Tibial artery (tissue), 4 donors: ENCODE results near the gene CACNA1C.
A peak's percentile ranks its signal among the peaks of the same experiment; 100 is the strongest.

Experiments used
- DNase-seq, 2 donors: peaks; one replicate each; pipeline ENCODE4 v3.0.0-alpha.2; 2019
- H3K27ac ChIP-seq, 2 donors: fragments of 200-600 bp; sonication (generic) in 1 of 2; 1 replicate in 1 of 2; 2 replicates in 1 of 2; pipeline ENCODE4 v1.5.1; 2018 to 2019; ENCODE audit warnings: mild to moderate bottlenecking in 1 of 2
- H3K27me3 ChIP-seq, 2 donors: fragments of 200-600 bp; sonication (generic) in 1 of 2; one replicate each; pipeline versions ENCODE4 v1.5.1 to v1.6.0; 2016 to 2019
- H3K36me3 ChIP-seq, 3 donors: fragments of 200-600 bp; sonication (generic) in 2 of 3; one replicate each; pipeline ENCODE4 v1.5.1; 2016 to 2019; ENCODE audit warnings: mild to moderate bottlenecking in 2 of 3
- H3K4me1 ChIP-seq, 4 donors: fragments of 200-600 bp; sonication (generic) in 2 of 4; 1 replicate in 3 of 4; 2 replicates in 1 of 4; pipeline ENCODE4 v1.5.1; 2016 to 2019
- H3K4me3 ChIP-seq, 2 donors: fragments of 200-600 bp; sonication (generic) in 1 of 2; 1 replicate in 1 of 2; 2 replicates in 1 of 2; pipeline ENCODE4 v1.5.1; 2018 to 2019; ENCODE audit warnings: mild to moderate bottlenecking in 2 of 2
- H3K9me3 ChIP-seq, 3 donors: fragments of 200-600 bp; sonication (generic) in 1 of 3; one replicate each; pipeline ENCODE4 v1.5.1; 2016 to 2019
- CTCF ChIP-seq, 2 experiments: fragments of 200-600 bp in 1 of 2; fragments of 450-650 bp in 1 of 2; IDR thresholded peaks; one replicate each; pipeline ENCODE4 v1.5.1; 2017 to 2019; ENCODE audit warnings: antibody characterized with exemption in 2 of 2, mild to moderate bottlenecking in 1 of 2, moderate library complexity in 1 of 2
- intact Hi-C: fragments of 100-400 bp; cut with DNase I; formaldehyde crosslinking; loops from one replicate; pipeline ENCODE4 v1.15.0; 2023; ENCODE audit warnings: low total_unique reads

CACNA1C gene

DNA sequence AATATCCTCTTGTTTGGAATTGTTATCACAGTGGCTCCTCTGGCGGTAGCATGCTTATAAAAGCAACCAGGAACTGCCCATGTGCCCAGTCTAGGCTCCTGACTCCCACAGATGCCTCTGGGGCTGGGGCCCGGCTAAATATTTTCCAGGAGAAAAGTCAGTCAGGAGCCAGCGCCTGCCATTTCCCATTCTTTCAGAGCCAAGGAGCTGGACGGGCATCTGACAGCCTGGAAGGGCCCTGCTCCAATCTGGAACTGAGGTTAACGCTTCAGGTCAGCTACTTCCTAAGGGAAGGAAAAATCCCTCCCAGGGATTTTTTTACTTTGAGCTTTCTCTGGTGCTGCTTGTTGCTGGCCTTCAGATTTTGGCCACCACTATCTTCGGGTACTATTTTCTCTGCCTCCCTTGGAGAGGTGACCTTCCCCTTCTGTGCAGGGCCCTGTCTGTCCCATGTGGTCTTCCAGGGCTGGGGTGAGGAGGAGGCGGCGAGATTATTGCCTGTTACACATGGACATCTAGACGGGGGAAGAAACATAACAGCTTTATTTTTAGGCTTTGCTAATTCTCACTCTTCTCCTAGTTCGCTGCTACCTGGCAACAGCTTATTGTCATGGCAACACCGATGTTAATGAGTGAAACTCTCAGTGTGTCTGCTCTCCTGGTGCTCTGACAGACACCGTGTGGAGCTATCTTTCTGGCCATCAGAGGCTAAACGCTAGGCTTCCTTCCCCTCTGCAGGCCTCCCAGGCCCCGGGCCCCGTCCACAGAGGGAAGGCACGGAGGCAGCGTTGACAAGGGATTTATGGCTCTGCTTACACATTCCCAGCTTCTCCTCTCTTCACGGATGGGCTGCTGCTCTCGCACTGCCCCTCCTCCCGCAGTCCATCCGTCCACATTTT is 160.4 kb downstream of the CACNA1C start:
- no peak for DNase-seq

DNA sequence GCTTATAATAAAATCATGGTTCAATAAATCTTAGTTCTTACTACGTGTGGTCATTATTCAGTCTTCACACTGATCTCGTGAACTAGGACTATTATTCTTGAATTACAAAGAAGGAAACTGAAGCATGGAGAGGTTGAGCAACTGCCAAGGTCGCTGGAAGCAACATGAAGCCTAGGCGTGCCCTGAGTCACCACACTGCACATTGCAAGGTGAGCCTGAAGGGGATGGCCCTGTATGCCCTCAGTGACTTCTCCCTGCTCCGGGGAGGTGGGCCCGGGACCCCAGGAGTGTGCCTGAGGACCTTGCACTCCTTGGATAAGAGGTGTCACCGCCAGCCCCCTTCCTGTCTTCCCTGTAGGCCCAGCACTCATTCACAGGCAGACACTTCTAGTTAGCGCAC is 161.6 kb downstream of the CACNA1C start:
- intact Hi-C loops: no loop called here
- DNase-seq: no peak
- Histone ChIP-seq H3K4me3 (no peak overlapping the region), H3K9me3 (no peaks in the 10 kb centered on the region), H3K27me3 (no peaks in the 10 kb centered on the region), H3K27ac (no peak overlapping the region), H3K4me1 (peaks cover 0 to 34% (median 15%) of the 10 kb centered on the region in 4 donors), H3K36me3 (peaks cover 0 to 6% (median 0%) of the 10 kb centered on the region in 3 donors)
- TF ChIP-seq CTCF (IDR thresholded peaks at IDR 0.05): no peak

More for the DNA sequence above, 160.4 kb downstream of the CACNA1C start:
- intact Hi-C loops: no loop called here
- peaks cover 0 to 45% (median 17%) of the 10 kb centered on the region in 4 donors for H3K4me1 ChIP-seq
- peak overlapping the region; percentile 22 to 43 for H3K27ac ChIP-seq
- no peak for TF ChIP-seq CTCF (IDR thresholded peaks at IDR 0.05)
- H3K4me3 ChIP-seq: no peak overlapping the region
- peaks cover 0 to 6% (median 0%) of the 10 kb centered on the region in 3 donors for H3K36me3 ChIP-seq
- no peaks in the 10 kb centered on the region for H3K9me3 ChIP-seq
- no peaks in the 10 kb centered on the region for H3K27me3 ChIP-seq

DNA sequence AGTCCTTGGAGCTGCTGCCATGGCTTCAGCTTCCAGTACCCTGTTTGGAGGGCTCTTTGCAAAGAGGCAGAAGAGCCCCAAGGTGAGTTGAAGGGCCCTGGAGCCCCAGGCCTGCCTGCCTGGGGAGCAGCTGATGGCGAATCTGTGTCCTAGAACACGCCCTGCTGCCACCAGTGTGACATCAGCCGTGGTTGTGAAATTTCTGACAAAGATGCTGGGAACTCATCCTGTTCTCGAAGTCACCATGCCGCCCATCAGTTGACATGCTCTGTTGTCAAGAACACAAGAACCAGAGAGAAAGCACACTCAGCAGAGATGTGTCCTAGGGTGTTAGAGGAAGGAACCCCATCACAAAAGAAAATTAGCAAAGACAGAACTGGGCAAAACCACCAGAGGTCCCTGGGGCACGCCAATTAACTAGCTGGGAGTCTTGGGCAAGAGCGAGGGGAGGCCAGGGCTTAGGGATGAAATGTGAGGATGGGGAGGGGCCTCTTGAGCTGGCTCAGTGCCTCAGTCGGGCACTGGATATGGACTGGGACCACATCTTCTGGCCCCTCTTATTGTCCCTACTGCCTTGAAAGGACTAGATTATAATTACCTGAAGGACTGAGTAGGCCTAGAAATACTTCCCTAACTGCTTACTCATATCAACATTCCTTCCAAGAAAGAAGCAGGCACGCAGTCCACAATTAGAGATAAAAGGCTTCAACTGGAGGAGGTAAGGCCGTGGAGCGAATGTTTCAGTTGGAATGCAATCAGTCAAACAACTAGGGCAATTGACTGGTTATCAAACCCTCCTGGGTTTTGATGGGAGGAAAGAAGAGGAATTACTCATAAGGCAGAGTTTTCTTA is 163.1 kb downstream of the CACNA1C start:
- DNase-seq: no peak
- Histone ChIP-seq H3K9me3 (no peaks in the 10 kb centered on the region), H3K4me3 (no peak overlapping the region), H3K27me3 (no peaks in the 10 kb centered on the region), H3K4me1 (peaks cover 0 to 39% (median 15%) of the 10 kb centered on the region in 4 donors), H3K27ac (no peak overlapping the region), H3K36me3 (peaks cover 0 to 6% (median 0%) of the 10 kb centered on the region in 3 donors)
- no peak for TF ChIP-seq CTCF (IDR thresholded peaks at IDR 0.05)
- intact Hi-C loops: no loop called here

GRCh38 chr12:2218706-2219105 is 165.9 kb downstream of the CACNA1C start:
- H3K27ac ChIP-seq: no peak overlapping the region
- H3K9me3 ChIP-seq: no peaks in the 10 kb centered on the region
- intact Hi-C loops: no loop called here
- no peak for TF ChIP-seq CTCF (IDR thresholded peaks at IDR 0.05)
- DNase-seq: no peak
- H3K4me1 ChIP-seq: peaks cover 0 to 28% (median 6%) of the 10 kb centered on the region in 4 donors
- no peaks in the 10 kb centered on the region for H3K27me3 ChIP-seq
- no peak overlapping the region for H3K4me3 ChIP-seq
- H3K36me3 ChIP-seq: peaks cover 0 to 6% (median 0%) of the 10 kb centered on the region in 3 donors

DNA sequence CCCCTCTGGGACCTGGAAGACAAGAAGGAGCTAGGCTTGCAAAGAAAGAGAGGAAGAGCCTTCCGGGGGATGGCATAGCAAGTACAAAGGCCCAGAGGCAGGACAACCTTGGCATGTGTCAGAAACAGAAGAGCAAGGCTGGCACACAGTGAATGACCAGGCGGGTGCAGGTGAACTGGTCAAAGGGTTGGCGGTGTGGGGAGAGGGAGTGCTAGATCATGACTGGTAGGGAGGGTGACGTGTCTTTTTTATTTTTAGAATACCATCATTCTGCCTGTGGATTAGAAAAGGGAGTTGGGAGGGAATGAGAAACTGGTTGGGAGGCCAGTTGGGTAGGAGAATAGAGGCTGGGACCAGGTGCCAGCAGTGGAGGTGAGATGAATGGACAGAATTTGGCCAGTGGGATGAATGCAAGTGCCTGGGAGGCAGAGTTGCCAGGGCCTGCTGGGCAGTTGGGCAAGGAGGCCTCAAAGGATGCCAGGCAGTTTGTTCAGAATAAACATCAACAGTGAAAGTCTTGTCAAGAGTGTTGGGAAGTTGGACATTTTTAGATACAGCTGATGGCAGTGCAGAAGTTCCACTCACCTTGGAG is 168.3 kb downstream of the CACNA1C start:
- Histone ChIP-seq H3K4me3 (no peak overlapping the region), H3K27me3 (no peaks in the 10 kb centered on the region), H3K9me3 (no peaks in the 10 kb centered on the region), H3K4me1 (peaks cover 0 to 20% (median 2%) of the 10 kb centered on the region in 4 donors), H3K36me3 (no peaks in the 10 kb centered on the region), H3K27ac (no peak overlapping the region)
- no peak for TF ChIP-seq CTCF (IDR thresholded peaks at IDR 0.05)
- no peak for DNase-seq
- intact Hi-C loops: no loop called here
